ENCODE measurements around the gene CRB2. TPM values are rescaled to one million over a fixed set of nuclear protein-coding genes. Genes with fewer than 3 reads are reported as not detected.
"Not testable (repeated sequence)": the region's sequence is repeated elsewhere in the genome, so short reads cannot be mapped to it uniquely, and the experiment has no call there.

Gene CRB2
- polyA plus RNA-seq, 4 donors, result 19.3 to 32.3 (median 29.7) TPM

GRCh38 chr9:123398938-123399337, 42.9 kb downstream of the CRB2 start:
- not testable (repeated sequence) for DNase-seq (ENCODE audit: low read depth in 4 of 4, low spot score in 2 of 4)

DNA sequence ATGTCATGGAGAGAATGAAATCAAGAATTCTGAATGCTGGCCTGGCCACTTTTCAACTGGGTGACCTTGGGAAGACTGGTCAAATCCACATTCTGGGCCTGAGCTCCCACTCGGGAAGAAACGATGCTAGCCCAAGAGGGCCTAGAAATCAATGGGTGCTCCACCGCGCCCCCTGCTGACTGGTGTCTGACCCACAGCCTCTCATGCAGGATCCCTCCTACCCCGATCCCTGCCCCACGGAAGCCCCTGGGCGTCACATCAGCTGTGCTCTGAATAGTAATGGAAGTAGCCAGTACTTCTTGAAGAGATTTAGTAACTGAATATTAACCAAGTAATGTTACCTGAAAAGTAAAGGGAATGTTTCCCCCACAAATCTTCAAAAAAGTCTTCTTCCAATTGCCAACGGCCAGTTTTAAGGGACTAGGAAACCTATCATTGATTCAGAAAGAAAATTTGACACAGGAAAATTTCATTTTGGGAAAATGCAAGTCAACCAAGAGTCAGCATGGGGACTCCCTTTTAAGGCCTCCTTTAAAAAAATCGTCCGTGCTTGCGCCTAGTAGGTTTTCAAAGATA, 43.9 kb downstream of the CRB2 start:
- DNase-seq (ENCODE audit: low read depth in 4 of 4, low spot score in 2 of 4), result no peak

DNA sequence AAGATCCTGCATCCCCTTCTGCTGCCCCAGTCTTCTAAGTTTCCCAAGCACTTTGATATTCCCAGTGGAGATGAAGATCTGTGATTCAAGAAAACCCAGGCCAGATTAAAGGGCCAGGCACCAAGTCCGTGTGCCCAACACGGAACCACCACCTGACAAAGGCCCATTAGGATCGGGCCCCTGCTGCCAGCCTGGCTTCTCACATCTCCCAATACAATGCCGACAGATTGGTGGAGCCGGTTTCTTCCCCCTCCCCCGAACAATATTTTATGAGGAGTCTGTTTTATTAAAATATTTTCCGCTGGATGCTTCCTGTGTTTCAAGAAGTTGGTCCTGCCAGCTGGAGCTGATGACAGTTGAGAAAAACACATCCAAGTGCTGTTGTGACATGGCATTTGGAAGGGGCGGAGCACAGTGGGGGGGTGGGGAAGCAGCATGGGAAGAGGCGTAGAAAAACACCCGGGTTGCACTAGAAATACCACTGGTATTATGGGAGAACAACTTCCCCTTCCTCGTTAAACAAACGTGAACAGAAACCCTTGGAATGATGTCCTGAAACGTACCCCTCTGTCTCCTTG, 45.0 kb downstream of the CRB2 start:
- no peak for DNase-seq (ENCODE audit: low read depth in 4 of 4, low spot score in 2 of 4)

DNA sequence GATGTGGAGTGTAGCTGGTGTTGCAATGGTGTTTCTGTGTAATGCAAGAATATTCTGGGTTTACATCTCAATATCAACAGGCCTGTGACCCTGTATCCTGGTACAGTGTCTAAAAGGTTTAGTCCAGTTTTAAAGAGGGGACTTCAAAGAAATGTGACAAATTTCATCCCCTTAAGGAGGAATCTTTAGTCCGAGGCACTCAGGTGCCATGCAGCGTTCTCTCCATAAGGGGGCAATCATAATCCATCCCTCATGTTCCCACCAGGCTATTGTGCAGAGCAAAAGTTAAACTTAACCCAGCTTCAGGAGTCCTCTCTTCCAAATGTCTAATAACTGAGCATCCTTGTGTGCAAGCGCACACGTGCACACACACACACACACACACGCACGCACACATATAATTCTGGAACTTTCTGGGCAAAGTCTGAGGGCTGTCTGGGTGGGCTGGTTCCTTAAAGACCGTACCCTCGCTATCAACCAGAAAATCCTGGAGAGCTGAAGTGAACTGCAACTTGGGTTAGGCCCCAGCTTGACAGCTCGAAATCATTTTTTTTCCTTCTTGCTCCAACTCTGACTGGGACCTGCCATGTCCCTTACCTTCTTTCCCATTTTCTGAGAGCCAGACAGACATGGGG, 46.0 kb downstream of the CRB2 start:
- DNase-seq (ENCODE audit: low read depth in 4 of 4, low spot score in 2 of 4), result peak in 1 of 4 donors; percentile 51

DNA sequence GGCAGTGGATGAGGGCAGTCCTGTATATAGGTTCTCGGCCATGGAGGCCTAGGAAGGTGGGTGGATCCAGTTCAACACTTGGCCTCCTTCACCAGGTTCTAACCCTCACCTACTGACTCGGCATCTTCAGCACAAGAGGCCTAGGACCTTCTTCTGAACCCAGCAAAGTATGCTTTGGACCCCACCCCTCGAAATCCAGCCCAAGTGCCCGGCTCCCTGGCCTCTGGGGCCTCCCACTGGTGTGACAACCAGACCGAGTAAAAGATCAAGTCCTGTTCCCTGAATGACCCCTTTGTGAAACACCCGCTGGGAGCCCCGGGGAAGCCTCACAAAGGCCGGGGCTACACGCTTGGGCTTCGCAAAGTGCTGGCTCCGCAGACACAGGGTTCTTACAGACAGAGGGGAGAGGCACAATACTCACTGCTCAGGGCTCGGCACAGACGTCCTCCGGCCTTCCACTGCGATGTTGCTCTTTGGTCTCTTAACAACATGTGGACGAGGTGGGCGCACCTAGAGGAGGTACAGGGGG, 47.0 kb downstream of the CRB2 start:
- DNase-seq (ENCODE audit: low read depth in 4 of 4, low spot score in 2 of 4), result no peak

DNA sequence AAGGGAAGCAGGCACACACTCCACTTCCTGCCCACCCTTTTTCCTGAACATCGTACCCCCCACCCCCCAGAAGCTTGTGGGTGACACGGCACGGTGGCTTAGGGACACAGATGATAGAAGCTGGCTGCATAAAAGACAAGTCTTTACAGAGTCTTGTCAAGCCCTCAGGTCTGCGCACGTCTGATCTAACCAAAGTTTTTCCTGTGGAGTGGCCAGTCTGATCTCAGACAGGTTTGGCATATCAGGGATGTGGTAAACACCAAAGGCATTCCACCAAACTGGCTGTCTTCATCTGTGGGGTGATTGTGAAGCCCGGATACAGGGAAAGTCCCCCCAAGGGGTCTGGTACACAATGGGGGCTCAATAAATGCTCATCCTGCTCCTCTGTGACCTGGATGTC, 50.0 kb downstream of the CRB2 start:
- DNase-seq (ENCODE audit: low read depth in 4 of 4, low spot score in 2 of 4), result no peak

DNA sequence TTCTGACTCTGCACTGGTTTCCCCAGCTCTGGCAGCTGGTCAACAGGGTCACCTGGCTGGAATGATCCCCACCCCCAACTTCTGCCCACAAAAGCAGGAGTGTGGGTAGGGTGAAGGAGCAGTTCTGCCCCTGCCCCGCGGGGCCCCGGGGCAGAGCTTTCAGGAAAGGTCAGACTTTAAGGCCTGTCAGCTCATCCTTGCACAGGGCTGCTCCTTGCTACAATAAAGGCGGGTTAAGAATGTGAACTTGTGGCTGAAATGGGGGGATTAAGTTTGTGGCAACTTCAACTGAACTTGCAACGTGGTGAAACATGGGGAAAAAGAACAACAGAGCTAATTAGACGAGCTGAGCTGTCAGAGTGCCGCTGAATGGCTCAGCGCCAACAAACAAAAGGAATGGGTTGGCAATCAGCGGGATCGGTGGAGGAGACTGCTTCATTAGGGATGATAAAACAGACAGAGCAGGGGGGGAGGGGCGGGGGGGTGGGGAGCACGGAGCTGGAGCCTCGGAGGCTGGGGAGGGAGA, 50.8 kb downstream of the CRB2 start:
- DNase-seq (ENCODE audit: low read depth in 4 of 4, low spot score in 2 of 4), result no peak

GRCh38 chr9:123407217-123407851, 51.3 kb downstream of the CRB2 start:
- no peak for DNase-seq (ENCODE audit: low read depth in 4 of 4, low spot score in 2 of 4)

GRCh38 chr9:123408313-123409262, 52.6 kb downstream of the CRB2 start:
- no peak for DNase-seq (ENCODE audit: low read depth in 4 of 4, low spot score in 2 of 4)

- no peak for DNase-seq (ENCODE audit: low read depth in 4 of 4, low spot score in 2 of 4)
Observed at GRCh38 chr9:123410281-123410910, 54.4 kb downstream of the CRB2 start.

GRCh38 chr9:123411191-123411590, 55.2 kb downstream of the CRB2 start:
- DNase-seq (ENCODE audit: low read depth in 4 of 4, low spot score in 2 of 4), result no peak

GRCh38 chr9:123411636-123412035, 55.6 kb downstream of the CRB2 start:
- DNase-seq (ENCODE audit: low read depth in 4 of 4, low spot score in 2 of 4), result no peak

DNA sequence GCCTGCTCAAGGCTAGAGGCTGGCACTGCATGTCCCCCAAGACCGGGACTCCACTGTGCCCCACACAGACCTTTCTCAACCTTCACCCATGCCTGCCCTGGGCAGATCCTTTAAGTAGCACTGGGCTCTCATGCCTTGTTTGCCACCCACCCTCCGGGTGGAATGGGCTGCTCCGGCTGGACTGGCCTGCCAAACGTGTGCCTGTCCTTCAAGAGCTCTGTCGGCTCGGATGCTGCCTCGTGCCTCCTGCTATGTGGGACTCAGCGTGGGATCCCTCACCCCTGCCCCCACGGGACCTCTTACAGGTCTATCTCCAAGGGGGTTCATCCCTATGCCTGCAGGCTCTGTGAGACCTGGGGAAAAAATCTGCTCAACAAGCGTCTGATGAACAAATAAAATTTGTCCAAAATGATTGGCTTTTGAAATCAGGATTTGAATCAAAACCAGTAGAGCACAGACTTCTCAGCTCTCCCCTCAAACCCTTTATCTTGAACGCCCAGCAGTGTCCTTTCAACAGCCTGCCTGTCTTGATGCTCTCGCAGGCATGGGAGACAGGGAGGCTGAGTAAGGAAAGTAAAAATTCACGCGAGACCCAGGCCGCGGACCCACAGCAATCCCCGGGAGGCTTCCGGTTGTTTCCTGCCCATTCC, 56.3 kb downstream of the CRB2 start:
- DNase-seq (ENCODE audit: low read depth in 4 of 4, low spot score in 2 of 4), result no peak

GRCh38 chr9:123414204-123414603, 58.2 kb downstream of the CRB2 start:
- DNase-seq (ENCODE audit: low read depth in 4 of 4, low spot score in 2 of 4), result no peak

GRCh38 chr9:123414936-123415930, 59.2 kb downstream of the CRB2 start:
- DNase-seq (ENCODE audit: low read depth in 4 of 4, low spot score in 2 of 4), result no peak

GRCh38 chr9:123416176-123416575, 60.2 kb downstream of the CRB2 start:
- DNase-seq (ENCODE audit: low read depth in 4 of 4, low spot score in 2 of 4), result no peak

DNA sequence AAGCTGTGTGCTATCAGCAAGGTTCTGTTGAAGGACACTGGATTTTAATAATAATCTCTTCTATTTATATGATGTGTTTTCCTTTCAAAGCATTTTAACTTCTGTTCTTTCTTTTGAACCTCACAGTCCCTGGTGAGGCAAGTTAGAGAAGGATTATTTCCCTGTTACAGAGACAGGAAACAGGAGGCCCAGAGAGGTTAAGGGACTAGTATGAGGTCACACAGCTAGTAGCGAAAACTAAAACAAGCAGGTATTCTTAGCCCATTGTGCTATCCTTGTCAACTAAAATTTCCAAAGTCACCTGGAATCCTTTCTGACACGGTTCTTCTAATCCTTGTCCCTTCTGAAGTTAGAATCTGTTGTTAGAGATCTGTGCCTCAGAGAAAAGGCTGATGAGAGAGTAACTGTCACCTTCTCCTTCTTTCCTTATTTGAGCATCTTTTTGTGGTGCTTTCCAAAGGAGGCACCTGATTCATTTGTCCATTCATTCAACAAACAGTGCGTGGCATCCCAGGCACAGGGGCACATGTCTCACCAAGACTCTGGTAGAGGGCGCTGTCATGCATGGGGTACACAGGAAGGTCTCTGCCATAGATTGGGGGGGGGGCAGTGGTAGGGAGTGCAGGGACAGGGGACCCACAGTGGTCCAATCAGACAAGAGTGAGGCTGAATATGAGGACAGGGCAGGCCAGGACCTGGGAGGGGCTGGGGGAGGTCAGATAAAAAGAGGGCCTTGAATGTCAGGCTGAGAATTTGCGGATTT, 61.5 kb downstream of the CRB2 start:
- DNase-seq (ENCODE audit: low read depth in 4 of 4, low spot score in 2 of 4), result no peak
